ENCODE measurements around the gene MAMDC2.

DNA sequence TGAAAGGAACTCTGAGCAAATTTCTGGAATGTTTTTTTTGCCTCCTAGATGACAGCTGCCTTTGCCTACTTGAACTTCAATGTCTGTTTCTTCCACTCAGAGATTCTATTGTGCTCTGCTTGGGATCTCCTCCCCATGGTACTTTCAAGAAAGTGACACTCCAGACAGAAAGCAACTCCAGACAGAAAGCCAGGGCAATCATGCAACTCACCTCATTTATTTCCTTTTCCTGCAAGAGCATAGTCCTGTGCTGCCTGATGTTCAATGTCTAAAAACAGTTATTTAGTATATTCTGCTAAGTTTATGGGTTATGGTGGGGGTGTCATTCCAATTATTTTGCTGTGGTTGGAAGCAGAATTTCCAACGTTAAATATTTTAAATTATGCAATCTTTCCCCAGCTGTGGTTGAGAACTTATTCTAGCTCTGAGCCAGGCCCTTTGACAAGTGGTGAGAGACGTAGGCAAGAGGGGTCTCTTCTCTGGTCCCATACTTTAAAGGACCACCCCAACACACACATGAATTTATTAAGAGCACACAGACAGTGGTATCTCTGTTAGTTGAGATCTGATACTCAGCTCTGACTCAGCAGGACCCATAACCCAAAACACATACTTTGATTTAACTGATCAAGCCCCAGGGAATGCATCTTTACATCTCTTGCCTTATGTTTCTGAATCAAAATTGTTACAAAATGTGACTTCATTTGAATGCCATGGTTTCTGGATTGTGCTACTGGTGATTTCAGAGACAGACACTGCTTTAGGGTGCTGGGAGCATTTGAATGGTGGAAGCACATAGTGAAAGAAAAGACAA lies 39.5 kb upstream of the MAMDC2 start:
- TF ChIP-seq POLR2AphosphoS5 (IDR thresholded peaks at IDR 0.05) (no peak), CTCF (IDR thresholded peaks at IDR 0.05) (no peak), POLR2A (IDR thresholded peaks at IDR 0.05) (no peak)
